WI38 (cell line): ENCODE results near the gene CLMP.

Source experiments
- H3K4me3 ChIP-seq: 2 replicates; pipeline ENCODE4 v1.5.1; 2011; ENCODE audit warnings: low read depth, mild to moderate bottlenecking, control low read depth, low read length
- TF ChIP-seq, protein P1 (sequence below): IDR thresholded peaks from 2 replicates; pipeline ENCODE4 v1.5.1; 2012; ENCODE audit warnings: low read depth, mild to moderate bottlenecking, control low read depth, low read length

Gene CLMP

DNA sequence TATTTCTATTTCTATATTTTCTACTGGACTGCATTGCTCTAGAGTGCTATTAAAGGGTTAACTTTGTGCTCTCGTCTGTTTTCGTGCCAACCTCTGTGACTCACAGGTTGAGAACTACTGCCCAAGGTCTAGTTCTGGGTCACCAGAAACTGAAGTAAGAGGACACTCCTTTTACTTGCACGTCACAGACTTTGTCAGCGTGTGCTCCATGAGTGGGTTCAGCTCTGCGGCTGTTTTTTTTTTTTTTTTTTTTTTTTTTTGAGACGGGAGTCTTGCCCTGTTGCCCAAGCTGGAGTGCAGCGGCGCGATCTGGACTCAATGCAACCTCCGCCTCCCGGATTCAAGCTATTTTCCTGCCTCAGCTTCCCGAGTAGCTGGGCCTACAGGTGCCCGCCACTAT, 49.8 kb downstream of the CLMP start:
- TF ChIP-seq, protein P1, sequence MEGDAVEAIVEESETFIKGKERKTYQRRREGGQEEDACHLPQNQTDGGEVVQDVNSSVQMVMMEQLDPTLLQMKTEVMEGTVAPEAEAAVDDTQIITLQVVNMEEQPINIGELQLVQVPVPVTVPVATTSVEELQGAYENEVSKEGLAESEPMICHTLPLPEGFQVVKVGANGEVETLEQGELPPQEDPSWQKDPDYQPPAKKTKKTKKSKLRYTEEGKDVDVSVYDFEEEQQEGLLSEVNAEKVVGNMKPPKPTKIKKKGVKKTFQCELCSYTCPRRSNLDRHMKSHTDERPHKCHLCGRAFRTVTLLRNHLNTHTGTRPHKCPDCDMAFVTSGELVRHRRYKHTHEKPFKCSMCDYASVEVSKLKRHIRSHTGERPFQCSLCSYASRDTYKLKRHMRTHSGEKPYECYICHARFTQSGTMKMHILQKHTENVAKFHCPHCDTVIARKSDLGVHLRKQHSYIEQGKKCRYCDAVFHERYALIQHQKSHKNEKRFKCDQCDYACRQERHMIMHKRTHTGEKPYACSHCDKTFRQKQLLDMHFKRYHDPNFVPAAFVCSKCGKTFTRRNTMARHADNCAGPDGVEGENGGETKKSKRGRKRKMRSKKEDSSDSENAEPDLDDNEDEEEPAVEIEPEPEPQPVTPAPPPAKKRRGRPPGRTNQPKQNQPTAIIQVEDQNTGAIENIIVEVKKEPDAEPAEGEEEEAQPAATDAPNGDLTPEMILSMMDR: no peak

DNA sequence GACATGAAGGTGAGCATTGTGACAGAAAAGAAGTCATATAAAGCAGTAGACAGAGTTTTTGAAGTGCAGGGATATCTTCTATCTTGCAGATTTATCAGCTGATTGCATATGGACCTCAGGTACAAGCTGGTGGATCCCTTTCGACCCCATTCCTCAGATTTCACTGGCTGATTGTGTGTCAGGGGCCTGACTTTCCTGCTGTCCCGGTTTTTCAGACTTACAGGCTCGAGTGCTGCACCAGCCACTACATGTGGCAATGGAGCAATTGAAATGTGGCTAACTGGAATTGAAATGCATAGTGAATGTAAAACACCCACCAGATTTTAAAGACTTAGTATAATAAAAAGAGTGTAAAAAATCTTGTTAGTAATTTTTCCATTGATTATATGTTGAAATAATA, 50.3 kb downstream of the CLMP start:
- no peak overlapping the region for H3K4me3 ChIP-seq
- TF ChIP-seq, protein P1: no peak

More for the DNA sequence above, 49.8 kb downstream of the CLMP start:
- no peak overlapping the region for H3K4me3 ChIP-seq

DNA sequence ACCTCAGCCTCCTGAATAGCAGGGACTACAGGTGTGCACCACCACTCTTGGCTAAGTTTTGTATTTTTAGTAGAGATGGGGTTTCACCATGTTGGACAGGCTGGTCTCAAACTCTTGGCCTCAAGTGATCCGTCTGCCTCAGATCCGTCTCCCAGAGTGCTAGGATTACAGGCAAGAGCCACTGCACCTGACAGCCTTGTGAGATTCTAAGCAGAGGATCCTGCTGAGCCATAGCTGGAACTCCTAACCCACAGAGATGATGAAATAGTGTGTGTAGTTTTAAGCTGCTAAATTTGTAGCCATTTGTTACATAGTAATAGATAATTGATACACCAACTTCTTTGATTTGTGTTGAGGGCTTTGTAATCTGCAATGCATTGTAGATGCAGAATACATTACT, 51.1 kb downstream of the CLMP start:
- H3K4me3 ChIP-seq: no peak overlapping the region
- TF ChIP-seq, protein P1: no peak

DNA sequence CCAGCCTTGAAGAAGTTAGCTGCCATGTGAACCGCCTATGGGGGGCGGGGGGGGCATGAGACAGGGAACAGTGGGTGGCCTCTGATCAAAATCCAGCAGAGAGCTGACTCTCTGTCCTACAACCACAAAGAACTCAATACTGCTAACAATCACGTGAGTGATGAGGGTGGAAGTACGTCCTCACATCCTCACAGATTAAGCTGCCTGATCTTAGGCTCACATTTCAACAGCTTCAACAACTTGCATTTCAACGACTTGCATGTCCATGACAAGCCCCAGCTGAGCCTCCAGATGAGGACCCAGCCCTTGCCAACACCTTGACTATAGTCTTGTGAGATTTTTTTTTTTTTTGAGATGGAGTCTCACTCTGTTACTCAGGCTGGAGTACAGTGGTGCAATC, 51.6 kb downstream of the CLMP start:
- TF ChIP-seq, protein P1: no peak
- H3K4me3 ChIP-seq: no peak overlapping the region

DNA sequence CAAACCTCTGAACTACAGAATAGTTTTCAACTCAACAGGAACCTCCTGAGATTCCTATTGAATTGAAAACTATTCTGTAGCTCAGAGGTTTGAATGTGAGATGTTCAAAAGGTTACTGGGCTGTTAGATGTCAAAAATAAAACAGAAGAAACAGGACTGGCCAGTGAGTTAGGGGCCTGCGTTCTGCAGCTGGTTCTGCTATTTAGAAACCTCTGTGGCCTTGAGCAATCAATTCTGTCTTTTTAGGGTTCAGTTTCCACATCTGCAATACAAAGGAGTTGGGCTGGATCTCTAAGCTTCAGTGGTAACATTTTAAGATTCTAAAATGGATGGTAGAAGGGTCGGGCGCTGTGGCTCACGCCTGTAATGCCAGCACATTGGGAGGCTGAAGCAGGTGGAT, 55.8 kb downstream of the CLMP start:
- TF ChIP-seq, protein P1: no peak
- no peak overlapping the region for H3K4me3 ChIP-seq

DNA sequence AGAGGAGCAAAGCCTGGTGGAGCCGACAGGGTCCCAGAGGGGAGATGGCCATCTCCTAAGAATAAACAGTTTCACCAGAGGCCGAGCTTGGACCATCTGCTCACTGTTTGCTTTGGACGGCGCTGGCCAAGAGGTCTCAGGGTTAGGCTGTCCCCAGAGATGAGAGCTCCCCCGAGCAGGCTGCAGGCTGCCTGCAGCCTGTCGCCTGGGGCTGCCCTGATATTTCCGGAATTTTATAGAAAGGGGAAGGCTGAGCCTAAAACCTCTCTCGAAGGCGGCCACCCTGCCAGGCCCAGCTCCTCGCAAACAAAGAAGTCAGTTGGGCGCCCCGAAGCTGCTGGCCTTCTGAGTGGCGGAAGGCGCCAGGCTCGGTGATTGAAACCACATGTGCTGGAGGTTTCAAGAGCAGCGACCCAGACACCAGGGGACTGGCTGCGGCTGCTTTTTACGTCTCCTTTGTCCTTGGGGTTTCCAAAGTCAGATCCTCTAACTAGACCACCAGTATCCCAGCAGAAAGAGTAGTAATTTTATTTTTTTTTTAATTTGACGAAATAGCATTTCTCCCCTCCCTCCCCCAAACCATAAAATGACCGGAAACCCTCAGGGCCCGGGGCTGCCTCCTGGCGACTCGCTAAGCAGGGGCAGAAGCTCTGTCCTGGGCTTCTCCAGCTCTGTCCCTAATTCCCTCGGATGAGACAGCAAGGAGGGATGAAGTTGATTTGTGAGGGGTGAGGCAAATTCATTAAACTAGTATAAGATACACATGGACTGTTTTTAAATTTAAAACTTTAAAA, 57.4 kb downstream of the CLMP start:
- TF ChIP-seq, protein P1: no peak
- H3K4me3 ChIP-seq: no peak overlapping the region

DNA sequence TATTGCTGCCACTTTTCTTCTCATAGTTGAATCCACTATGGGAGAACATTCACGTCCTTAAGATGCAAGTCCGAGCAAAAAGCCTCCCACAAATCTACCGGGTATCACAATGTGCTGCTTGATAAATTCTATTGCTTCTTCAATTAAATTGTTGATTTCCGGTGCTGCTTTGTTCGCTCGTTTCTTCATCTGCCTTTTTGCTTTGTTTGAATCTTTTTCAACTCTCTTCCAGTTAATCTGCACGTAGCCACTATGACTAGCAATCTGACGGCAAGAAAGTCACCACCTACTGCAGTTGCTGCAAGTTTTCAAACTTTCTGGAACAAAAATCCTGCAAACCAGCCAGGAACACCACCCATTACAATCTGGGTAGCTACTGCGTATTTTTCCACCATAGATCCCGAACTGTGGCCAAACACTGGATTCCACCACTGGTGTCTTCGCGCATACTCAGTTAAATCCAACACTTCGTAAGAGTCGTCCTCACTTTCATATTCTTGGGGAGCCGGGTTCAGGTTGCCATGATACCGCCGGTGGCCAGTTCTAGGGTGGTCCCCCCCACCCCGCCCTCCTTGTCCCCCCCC, 59.1 kb downstream of the CLMP start:
- H3K4me3 ChIP-seq: no peak overlapping the region
- TF ChIP-seq, protein P1: no peak
